Neural progenitor cell (in vitro differentiated cells): ENCODE measurements around the gene TCHP. TPM values are rescaled to one million over a fixed set of nuclear protein-coding genes. Genes with fewer than 3 reads are reported as not detected.

Experiments used
- DNase-seq: peaks from one replicate; pipeline ENCODE4 v3.0.0-alpha.2; 2016; ENCODE audit warnings: low spot score
- H2AFZ ChIP-seq: fragments of 200-600 bp; sonication (generic); replicated peaks from 2 replicates; pipeline ENCODE4 v1.6.1; 2016; ENCODE audit warnings: antibody characterized with exemption
- H3F3A ChIP-seq: fragments of 200-600 bp; sonication (generic); 2 replicates; pipeline ENCODE4 v1.6.1; 2016; ENCODE audit warnings: antibody characterized with exemption, low read depth
- H3K27ac ChIP-seq: fragments of 200-600 bp; sonication (generic); 2 replicates; pipeline ENCODE4 v1.5.1; 2016; ENCODE audit warnings: mild to moderate bottlenecking
- H3K27me3 ChIP-seq: fragments of 200-600 bp; sonication (generic); 2 replicates; pipeline ENCODE4 v1.6.1; 2016; ENCODE audit warnings: mild to moderate bottlenecking, moderate library complexity
- H3K36me3 ChIP-seq: fragments of 200-600 bp; sonication (generic); 2 replicates; pipeline ENCODE4 v1.5.1; 2016
- H3K4me1 ChIP-seq: fragments of 200-600 bp; sonication (generic); 2 replicates; pipeline ENCODE4 v1.6.1; 2016; ENCODE audit warnings: mixed run types
- H3K4me2 ChIP-seq: fragments of 200-600 bp; sonication (generic); 2 replicates; pipeline ENCODE4 v1.6.1; 2016
- H3K4me3 ChIP-seq: fragments of 200-600 bp; sonication (generic); 2 replicates; pipeline ENCODE4 v1.5.1; 2016
- H3K79me2 ChIP-seq: fragments of 200-600 bp; sonication (generic); 2 replicates; pipeline ENCODE4 v1.6.1; 2016; ENCODE audit warnings: low read depth
- H3K9ac ChIP-seq: fragments of 200-600 bp; sonication (generic); 2 replicates; pipeline ENCODE4 v1.6.1; 2016
- H3K9me3 ChIP-seq: fragments of 200-600 bp; sonication (generic); 2 replicates; pipeline ENCODE4 v1.5.1; 2016; ENCODE audit warnings: low read depth
- H4K20me1 ChIP-seq: fragments of 200-600 bp; sonication (generic); 2 replicates; pipeline ENCODE4 v1.6.1; 2016; ENCODE audit warnings: low read depth
- H3K27ac Mint-ChIP-seq: 3 replicates; pipeline ENCODE4 v1.8.0; 2021; ENCODE audit warnings: mixed read lengths
- H3K27me3 Mint-ChIP-seq: 2 replicates; pipeline ENCODE4 v1.8.0; 2022; ENCODE audit warnings: low read depth, mild to moderate bottlenecking, inconsistent platforms, moderate library complexity, mixed read lengths; ENCODE audit not compliant: insufficient read depth
- H3K36me3 Mint-ChIP-seq: 3 replicates; pipeline ENCODE4 v1.8.0; 2021; ENCODE audit warnings: mixed read lengths
- H3K4me1 Mint-ChIP-seq: 3 replicates; pipeline ENCODE4 v1.8.0; 2021; ENCODE audit warnings: mixed read lengths
- H3K4me3 Mint-ChIP-seq: 3 replicates; pipeline ENCODE4 v1.8.0; 2021; ENCODE audit warnings: mild to moderate bottlenecking, moderate library complexity, mixed read lengths
- H3K9me3 Mint-ChIP-seq: 3 replicates; pipeline ENCODE4 v1.8.0; 2020; ENCODE audit warnings: mixed read lengths
- EZH2 ChIP-seq: fragments of 200-600 bp; sonication (generic); IDR thresholded peaks from 2 replicates; pipeline ENCODE4 v1.6.1; 2017; ENCODE audit warnings: antibody characterized with exemption, mild to moderate bottlenecking, moderate library complexity
- EZH2phosphoT487 ChIP-seq: fragments of 200-600 bp; sonication (generic); IDR thresholded peaks from 2 replicates; pipeline ENCODE4 v1.6.1; 2017; ENCODE audit warnings: antibody characterized with exemption
- total RNA-seq: library from RNA; depleted of rRNA; stranded (reverse); fragments of >200 nt; gene quantifications from 2 replicates; pipeline ENCODE4 v1.2.3, GENCODE V29; 2015; ENCODE audit warnings: low replicate concordance
- TF ChIP-seq, protein P1 (sequence below): fragments of 200-600 bp; sonication (generic); IDR thresholded peaks from 2 replicates; pipeline ENCODE4 v1.5.1; 2017; ENCODE audit warnings: antibody characterized with exemption, mild to moderate bottlenecking

Gene TCHP
- total RNA-seq, 1 donor from 2014 or later: 15.2 TPM

DNA sequence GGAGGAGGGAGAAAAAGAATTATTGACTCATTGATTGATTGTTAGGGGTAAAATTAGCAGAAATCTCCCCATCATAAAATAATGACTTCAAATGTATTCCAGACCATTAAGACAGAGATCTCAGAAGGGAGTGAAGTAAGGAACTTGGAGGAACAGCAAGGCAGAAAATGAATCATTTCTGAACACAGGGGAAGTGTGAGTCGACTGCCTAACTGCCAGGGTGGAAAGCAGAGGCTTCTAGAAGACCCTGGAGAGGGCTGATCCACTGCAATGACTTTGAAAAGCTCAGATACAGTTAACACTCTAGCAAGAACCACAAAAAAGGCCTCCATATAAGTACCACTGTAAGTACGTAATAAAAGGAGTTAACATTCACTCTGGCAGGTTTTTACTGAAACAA is 29.4 kb upstream of the TCHP start:
- TF ChIP-seq, protein P1, sequence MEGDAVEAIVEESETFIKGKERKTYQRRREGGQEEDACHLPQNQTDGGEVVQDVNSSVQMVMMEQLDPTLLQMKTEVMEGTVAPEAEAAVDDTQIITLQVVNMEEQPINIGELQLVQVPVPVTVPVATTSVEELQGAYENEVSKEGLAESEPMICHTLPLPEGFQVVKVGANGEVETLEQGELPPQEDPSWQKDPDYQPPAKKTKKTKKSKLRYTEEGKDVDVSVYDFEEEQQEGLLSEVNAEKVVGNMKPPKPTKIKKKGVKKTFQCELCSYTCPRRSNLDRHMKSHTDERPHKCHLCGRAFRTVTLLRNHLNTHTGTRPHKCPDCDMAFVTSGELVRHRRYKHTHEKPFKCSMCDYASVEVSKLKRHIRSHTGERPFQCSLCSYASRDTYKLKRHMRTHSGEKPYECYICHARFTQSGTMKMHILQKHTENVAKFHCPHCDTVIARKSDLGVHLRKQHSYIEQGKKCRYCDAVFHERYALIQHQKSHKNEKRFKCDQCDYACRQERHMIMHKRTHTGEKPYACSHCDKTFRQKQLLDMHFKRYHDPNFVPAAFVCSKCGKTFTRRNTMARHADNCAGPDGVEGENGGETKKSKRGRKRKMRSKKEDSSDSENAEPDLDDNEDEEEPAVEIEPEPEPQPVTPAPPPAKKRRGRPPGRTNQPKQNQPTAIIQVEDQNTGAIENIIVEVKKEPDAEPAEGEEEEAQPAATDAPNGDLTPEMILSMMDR: no peak
- TF ChIP-seq EZH2 (no peak), EZH2phosphoT487 (no peak)
- Histone ChIP-seq H3K9ac (no peak overlapping the region), H3K27ac (no peak overlapping the region), H3K27me3 (no peaks in the 10 kb centered on the region), H4K20me1 (peaks cover 4% of the 10 kb centered on the region), H3K36me3 (no peaks in the 10 kb centered on the region), H3K9me3 (no peaks in the 10 kb centered on the region), H3K4me3 (no peak overlapping the region), H3F3A (no peaks in the 10 kb centered on the region), H2AFZ (no peak overlapping the region), H3K79me2 (no peaks in the 10 kb centered on the region), H3K4me1 (peaks cover 8% of the 10 kb centered on the region), H3K4me2 (no peak overlapping the region)
- Mint-ChIP-seq H3K36me3 (peaks cover 2% of the 10 kb centered on the region), H3K4me1 (peaks cover 12% of the 10 kb centered on the region), H3K4me3 (no peak overlapping the region), H3K27me3 (peaks cover 5% of the 10 kb centered on the region), H3K9me3 (no peaks in the 10 kb centered on the region), H3K27ac (no peak overlapping the region)
- no peak for DNase-seq

DNA sequence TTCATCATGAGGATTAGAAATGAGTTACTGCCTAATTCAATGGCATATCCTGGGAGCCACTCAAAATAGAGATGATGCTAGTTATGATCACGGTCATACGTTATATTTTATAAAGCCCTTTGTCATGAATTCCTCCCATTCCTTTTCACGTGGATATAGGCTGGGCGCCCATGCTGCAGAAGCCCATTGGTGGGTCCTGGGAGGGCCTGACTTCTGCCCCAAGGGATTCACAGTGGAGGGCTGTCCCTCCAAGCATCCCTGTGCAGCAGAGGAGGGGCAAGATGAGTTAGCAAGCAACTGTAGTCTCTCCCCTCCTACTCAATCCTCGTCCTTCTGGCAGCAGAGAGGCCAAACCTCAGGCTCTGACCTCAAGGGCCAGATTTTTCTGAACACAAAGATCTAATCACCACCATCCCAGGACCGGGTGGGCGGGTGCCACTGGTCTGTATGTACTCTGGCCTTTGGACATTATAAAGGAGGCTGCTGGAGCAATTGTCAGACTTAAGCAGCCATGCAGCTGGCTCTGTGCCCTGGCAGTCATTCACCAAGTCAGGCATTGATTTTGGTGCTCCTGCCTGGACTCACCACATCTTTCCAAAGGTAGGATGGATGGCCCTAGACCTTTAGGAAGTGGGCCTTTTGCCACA is 28.3 kb upstream of the TCHP start:
- Mint-ChIP-seq H3K27ac (no peak overlapping the region), H3K4me1 (peaks cover 12% of the 10 kb centered on the region), H3K27me3 (peaks cover 5% of the 10 kb centered on the region), H3K36me3 (peaks cover 2% of the 10 kb centered on the region), H3K4me3 (no peak overlapping the region), H3K9me3 (no peaks in the 10 kb centered on the region)
- Histone ChIP-seq H3K36me3 (no peaks in the 10 kb centered on the region), H3K4me1 (peaks cover 8% of the 10 kb centered on the region), H3K27ac (no peak overlapping the region), H3K79me2 (no peaks in the 10 kb centered on the region), H4K20me1 (peaks cover 4% of the 10 kb centered on the region), H3K4me3 (no peak overlapping the region), H3K9me3 (no peaks in the 10 kb centered on the region), H3F3A (no peaks in the 10 kb centered on the region), H3K9ac (no peak overlapping the region), H3K4me2 (no peak overlapping the region), H2AFZ (no peak overlapping the region), H3K27me3 (no peaks in the 10 kb centered on the region)
- no peak for DNase-seq
- TF ChIP-seq EZH2 (no peak), EZH2phosphoT487 (no peak)
- TF ChIP-seq, protein P1: no peak

DNA sequence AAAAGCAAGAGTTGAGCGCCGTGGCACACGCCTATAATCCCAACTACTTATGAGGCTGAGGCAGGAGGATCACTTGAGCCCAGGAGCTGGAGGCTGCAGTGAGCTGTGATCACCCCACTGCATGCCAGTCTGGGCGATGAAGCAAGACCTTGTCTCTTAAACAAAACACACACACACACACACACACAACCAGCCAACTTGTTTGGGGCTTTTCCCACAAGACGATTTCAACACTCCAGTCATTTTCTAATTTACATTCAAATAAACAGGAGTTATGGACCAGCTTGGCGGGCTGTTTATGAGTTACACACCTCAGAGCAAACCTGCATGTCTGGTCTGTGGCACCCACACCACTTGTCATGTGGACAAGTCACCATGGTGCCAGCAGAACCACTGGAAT is 26.4 kb upstream of the TCHP start:
- no peak overlapping the region for H2AFZ ChIP-seq
- peaks cover 18% of the 10 kb centered on the region for H3K4me1 ChIP-seq
- Mint-ChIP-seq H3K4me3 (no peak overlapping the region), H3K27ac (no peak overlapping the region), H3K27me3 (peaks cover 3% of the 10 kb centered on the region), H3K9me3 (no peaks in the 10 kb centered on the region), H3K36me3 (peaks cover 2% of the 10 kb centered on the region), H3K4me1 (peaks cover 16% of the 10 kb centered on the region)
- H3K4me3 ChIP-seq: no peak overlapping the region
- H3K4me2 ChIP-seq: no peak overlapping the region
- no peak overlapping the region for H3K9ac ChIP-seq
- H3F3A ChIP-seq: no peaks in the 10 kb centered on the region
- H3K36me3 ChIP-seq: no peaks in the 10 kb centered on the region
- peaks cover 8% of the 10 kb centered on the region for H3K79me2 ChIP-seq
- DNase-seq: no peak
- H4K20me1 ChIP-seq: peaks cover 4% of the 10 kb centered on the region
- no peaks in the 10 kb centered on the region for H3K27me3 ChIP-seq
- no peaks in the 10 kb centered on the region for H3K9me3 ChIP-seq
- no peak overlapping the region for H3K27ac ChIP-seq
- TF ChIP-seq EZH2 (no peak), EZH2phosphoT487 (no peak)
- TF ChIP-seq, protein P1: no peak
